A549 treated with AZD9567 at 1 μM for 4 hours (cell line): ENCODE measurements around the gene RFX7. TPM values are rescaled to one million over a fixed set of nuclear protein-coding genes. Genes with fewer than 3 reads are reported as not detected.

Source experiments
- total RNA-seq: library from RNA; stranded (reverse); fragments of 200-300 nt; extraction: Qiagen RNA extraction; gene quantifications from 5 replicates; pipeline ENCODE4 v1.2.3, GENCODE V29; 2022; ENCODE audit not compliant: insufficient read depth

Gene RFX7
- 10.2 to 13.7 TPM (median 13.1 TPM) in 5 replicates for total RNA-seq

GRCh38 chr15:56243163-56244037, at the start of gene RFX7:
Gene RFX7 (minus strand): TSS chr15:56243879. CDS start chr15:56243285, 594 bp downstream.

Other genes starting within 250 kb of the RFX7 start
- gene TEX9, start 121.5 kb upstream of the RFX7 start, total RNA-seq: 3.7 to 10.0 TPM (median 4.8 TPM) in 5 replicates
- gene MNS1, start 221.3 kb upstream of the RFX7 start, total RNA-seq: 2.4 to 3.3 TPM (median 2.6 TPM) in 5 replicates